GM12878 (cell line): ENCODE measurements around the gene COL4A2. TPM values are rescaled to one million over a fixed set of nuclear protein-coding genes. Genes with fewer than 3 reads are reported as not detected.

Experiments used
- ATAC-seq: fragments of 200-7000 bp; cut with Tn5 transposase; 3 replicates; pipeline ENCODE4 v1.9.1; 2020; ENCODE audit warnings: mild to moderate bottlenecking, moderate library complexity
- BruUV-seq: library from RNA; stranded (reverse); fragments of 400-500 nt; replicated peaks from 2 replicates; lab custom pipeline; 2021; lab: Mats Ljungman, UMichigan
- CTCF ChIA-PET: fragments of 300-600 bp; sonication (Branson Sonifier 250); formaldehyde crosslinking; extraction: SDS; loops from one replicate; lab custom pipeline; 2021; ENCODE audit warnings: inconsistent platforms; lab: Yijun Ruan, JAX
- POLR2A ChIA-PET: fragments of 350-600 bp; formaldehyde crosslinking; extraction: SDS; loops from one replicate; lab custom pipeline; 2021; ENCODE audit warnings: inconsistent platforms; lab: Charles Lee
- RAD21 ChIA-PET: fragments of 300-600 bp; sonication (Branson Sonifier 250); formaldehyde crosslinking; loops from one replicate; lab custom pipeline; 2023; ENCODE audit warnings: antibody characterized with exemption; ENCODE audit not compliant: unreplicated experiment; lab: Charles Lee
- SMC1A ChIA-PET: fragments of 300-600 bp; sonication (Branson Sonifier 250); formaldehyde crosslinking; loops from one replicate; lab custom pipeline; 2023; ENCODE audit not compliant: unreplicated experiment, uncharacterized antibody; lab: Charles Lee
- DNase-seq: peaks from one replicate; pipeline ENCODE4 v3.0.0-alpha.2; 2011; ENCODE audit warnings: low read depth, low spot score
- FAIRE-seq: peaks from 3 replicates; lab custom pipeline; 2011; peaks lifted over from hg19 to GRCh38; lab: Jason Lieb, UNC
- H2AFZ ChIP-seq: 2 replicates; pipeline ENCODE4 v1.6.0; 2011; ENCODE audit warnings: low read depth, low read length, control low read depth; ENCODE audit not compliant: control insufficient read depth
- H3K27ac ChIP-seq: 2 replicates; pipeline ENCODE4 v1.5.1; 2011; ENCODE audit warnings: control low read depth; ENCODE audit not compliant: control insufficient read depth, insufficient read depth
- H3K27me3 ChIP-seq, 2 experiments: replicated peaks in 1 of 2; 2 replicates each; pipeline versions ENCODE4 v1.6.0 to v1.6.1; 2011; ENCODE audit warnings: low read length in 1 of 2; ENCODE audit not compliant: control insufficient read depth in 2 of 2, insufficient read depth in 2 of 2
- H3K36me3 ChIP-seq, 2 experiments: 2 replicates each; pipeline ENCODE4 v1.5.1; 2011; ENCODE audit warnings: low read length in 1 of 2; ENCODE audit not compliant: control insufficient read depth in 2 of 2, insufficient read depth in 2 of 2
- H3K4me1 ChIP-seq: 2 replicates; pipeline ENCODE4 v1.6.1; 2011; ENCODE audit warnings: mild to moderate bottlenecking, low read length, moderate library complexity, mixed read lengths; ENCODE audit not compliant: control insufficient read depth, insufficient read depth
- H3K4me2 ChIP-seq: 2 replicates; pipeline ENCODE4 v1.6.0; 2011; ENCODE audit warnings: control low read depth; ENCODE audit not compliant: control insufficient read depth, insufficient read depth
- H3K4me3 ChIP-seq: fragments of 200-600 bp; sonication (generic); 2 replicates; pipeline ENCODE4 v1.5.1; 2016
- H3K79me2 ChIP-seq: 2 replicates; pipeline ENCODE4 v1.6.0; 2011; ENCODE audit warnings: low read length; ENCODE audit not compliant: control insufficient read depth, insufficient read depth
- H3K9ac ChIP-seq: 2 replicates; pipeline ENCODE4 v1.8.0; 2011; ENCODE audit warnings: low read length, control low read depth, mixed read lengths; ENCODE audit not compliant: control insufficient read depth, insufficient read depth
- H3K9me3 ChIP-seq: replicated peaks from 3 replicates; pipeline ENCODE4 v1.5.1; 2011; ENCODE audit warnings: mild to moderate bottlenecking, low read length; ENCODE audit not compliant: control insufficient read depth, insufficient read depth
- H4K20me1 ChIP-seq: 2 replicates; pipeline ENCODE4 v1.6.0; 2011; ENCODE audit not compliant: control insufficient read depth, insufficient read depth
- BHLHE40 ChIP-seq, 2 experiments: fragments of 450-650 bp in 1 of 2; IDR thresholded peaks; 2 replicates each; pipeline ENCODE4 v1.6.1; 2011 to 2017; ENCODE audit warnings: low read depth in 2 of 2, borderline replicate concordance in 1 of 2, improper control_type of control experiment in 1 of 2, low read length in 1 of 2, mild to moderate bottlenecking in 1 of 2
- HDAC6 ChIP-seq: fragments of 200-600 bp; sonication (generic); IDR thresholded peaks from one replicate; pipeline ENCODE4 v1.8.0; 2017; ENCODE audit warnings: antibody characterized with exemption; ENCODE audit not compliant: unreplicated experiment
- NFXL1 ChIP-seq: fragments of 450-650 bp; IDR thresholded peaks from 2 replicates; pipeline ENCODE4 v1.6.1; 2017; ENCODE audit warnings: antibody characterized with exemption, mild to moderate bottlenecking, borderline replicate concordance
- REST ChIP-seq: IDR thresholded peaks from 2 replicates; pipeline ENCODE4 v1.6.1; 2012; ENCODE audit warnings: mild to moderate bottlenecking, low read depth, low read length
- WGBS: methylation state at CpG from one replicate; pipeline ENCODE4 v1.1.6; 2016; ENCODE audit warnings: low lambda C conversion rate; ENCODE audit not compliant: insufficient replicate concordance, insufficient coverage; ENCODE audit errors: missing lambda C conversion rate; 5-methylcytosine and 5-hydroxymethylcytosine counted together
- in situ Hi-C: fragments of 300-500 bp; cut with MboI; formaldehyde crosslinking; loops from 9 replicates; pipeline ENCODE4 v1.14.3; 2018; ENCODE audit warnings: mixed read lengths
- intact Hi-C: fragments of 100-400 bp; cut with micrococcal nuclease; formaldehyde crosslinking; loops from one replicate; pipeline ENCODE4 v1.14.2; 2022; ENCODE audit not compliant: unreplicated experiment
- polyA plus RNA-seq, 11 experiments: library from polyadenylated mRNA; depleted of rRNA in 4 of 11; unstranded in 6 of 11; stranded (reverse) in 5 of 11; fragments of >200 nt; fragmentation: Nextera tagmentation in 4 of 11; fragmentation: Illumina TruSeq in 1 of 11; extraction: Ambion mirVana in 4 of 11; extraction: Trizol in 1 of 11; gene quantifications; 1 replicate in 1 of 11; 2 replicates in 10 of 11; pipeline versions ENCODE4 v1.2.1 to v1.2.3, GENCODE V29; 2011 to 2016; ENCODE audit warnings: inconsistent platforms in 2 of 11, missing spikeins in 2 of 11, low read depth in 1 of 11
- total RNA-seq, 4 experiments: library from RNA; depleted of rRNA in 3 of 4; stranded (reverse); fragments of >200 nt in 3 of 4; fragmentation: Illumina TruSeq in 1 of 4; extraction: Trizol in 1 of 4; gene quantifications; 2 replicates each; pipeline versions ENCODE4 v1.2.1 to v1.2.3, GENCODE V29; 2013 to 2021

The COL4A2 gene
- total and polyA plus RNA-seq, 10 of the 15 experiments (the other 5 are each of a cell fraction or from before 2014, with no cell fraction given), result 0.16 to 1.6 (median 0.62) TPM; not detected in 3

DNA sequence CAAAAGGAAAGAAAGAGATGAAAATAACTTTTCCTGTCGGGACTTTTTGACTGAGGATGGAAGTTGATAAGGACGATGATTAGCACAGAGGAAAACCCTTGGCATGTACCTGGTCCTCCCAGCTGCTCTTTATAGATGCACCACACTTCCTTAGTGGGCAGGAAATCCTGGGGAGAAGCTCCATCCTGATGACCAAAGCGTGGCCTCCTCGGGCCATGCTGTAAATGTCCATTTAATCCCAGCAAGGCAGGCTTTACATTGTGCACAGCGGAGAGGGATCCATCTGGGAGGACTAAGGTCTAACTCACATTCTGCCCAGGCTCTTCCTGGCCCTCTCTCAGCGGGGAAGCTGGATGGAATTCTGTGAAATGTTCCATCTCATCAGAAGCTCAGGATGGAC, 113.5 kb downstream of the COL4A2 start:
- SMC1A ChIA-PET, result interaction anchor here (0.9 kb wide), 1 partner anchor 10 kb away, joined by 4 read pairs; no protein-coding TSS in a partner anchor
- TF ChIP-seq BHLHE40 (IDR thresholded peaks at IDR 0.05; ENCODE audit: borderline replicate concordance in 1 of 2, low read depth in 2 of 2, low read length in 1 of 2) (no peak), NFXL1 (no peak), REST (no peak), HDAC6 (no peak)
- no peaks in the 10 kb centered on the region for H3K79me2 ChIP-seq
- 11% methylated on average over 6 of the region's 6 CpGs for WGBS
- RAD21 ChIA-PET, result interaction anchor here (0.7 to 3.5 kb wide), 2 partner anchors 9 to 24 kb away, joined by 3 to 16 read pairs; no protein-coding TSS in a partner anchor
- H3K27ac ChIP-seq, result no peak overlapping the region
- no peak overlapping the region for H2AFZ ChIP-seq
- POLR2A ChIA-PET, result no interaction called here
- no peak overlapping the region for H3K4me2 ChIP-seq
- H3K27me3 ChIP-seq, result peaks cover 0 to 3% of the 10 kb centered on the region in 2 experiments; a peak in 2 of 4 replicates
- H3K4me3 ChIP-seq, result no peak overlapping the region
- H3K4me1 ChIP-seq, result no peaks in the 10 kb centered on the region
- H3K36me3 ChIP-seq, result no peaks in the 10 kb centered on the region
- intact Hi-C loops, result no loop called here
- in situ Hi-C loops, result loop anchor here (25.0 kb wide), 1 partner anchor 1458 kb away; no protein-coding TSS in a partner anchor
- BruUV-seq, result no TSS peak
- no peak for FAIRE-seq
- no peaks in the 10 kb centered on the region for H4K20me1 ChIP-seq
- CTCF ChIA-PET, result interaction anchor here (0.8 to 4.0 kb wide), 3 partner anchors 9 to 30 kb away, joined by 3 to 14 read pairs (median 4); no protein-coding TSS in a partner anchor
- H3K9me3 ChIP-seq, result no peaks in the 10 kb centered on the region
- ATAC-seq, result no peak
- no peak overlapping the region for H3K9ac ChIP-seq
- no peak for DNase-seq
